ACHN (cell line): Measurements from ENCODE around the gene CDH13.

ENCODE experiments used
- DNase-seq: peaks from one replicate; pipeline ENCODE4 v3.0.0-alpha.2; 2015
- in situ Hi-C: cut with HindIII; loops from 2 replicates; pipeline ENCODE4 v1.10.0; 2017; ENCODE audit warnings: low sequenced_read_pairs, low pct_ligation_motif_present, low pct_unique_long_range_greater_than_20kb

CDH13 gene

GRCh38 chr16:82987767-82988166 is 361.0 kb downstream of the CDH13 start:
- no peak for DNase-seq
- in situ Hi-C loops, result no loop called here

DNA sequence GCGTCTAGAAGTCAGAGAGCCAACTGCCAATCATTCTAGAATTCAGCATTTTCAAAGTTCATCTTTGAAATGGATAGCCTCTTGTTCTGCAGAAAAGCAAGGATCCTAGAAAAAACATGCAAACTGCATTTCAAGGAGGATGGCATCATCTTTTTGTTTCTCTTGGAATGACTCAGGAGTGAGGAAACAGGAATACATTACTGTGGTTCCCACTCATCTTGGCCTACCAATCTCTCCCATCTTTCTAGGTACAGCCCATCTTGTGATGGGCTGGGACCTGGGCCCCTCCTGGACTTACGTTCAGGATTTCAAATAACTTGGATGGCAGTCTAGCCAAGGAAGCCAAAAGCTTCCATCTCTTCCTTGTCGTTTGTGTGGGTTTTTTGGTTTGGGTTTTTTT is 363.4 kb downstream of the CDH13 start:
- in situ Hi-C loops, result no loop called here
- DNase-seq, result no peak

DNA sequence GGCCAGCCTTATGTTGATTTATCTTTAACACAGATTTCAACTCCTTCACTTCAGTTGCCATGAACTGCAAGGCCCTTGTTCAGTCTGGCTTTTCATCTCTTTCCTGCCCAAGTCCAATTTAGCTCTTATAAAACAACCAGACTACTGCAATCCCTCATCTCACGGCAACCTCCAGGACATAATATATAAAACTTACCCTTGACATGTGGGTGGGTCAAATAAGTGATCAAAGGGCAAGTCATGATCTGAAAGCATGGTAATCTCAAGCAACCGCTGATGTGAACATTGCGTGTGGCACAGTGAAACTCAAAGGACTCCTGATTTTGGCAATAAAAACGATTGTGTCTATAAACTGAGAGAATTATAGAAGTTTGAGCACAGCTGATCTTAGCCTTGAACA is 364.6 kb downstream of the CDH13 start:
- DNase-seq, result no peak

DNA sequence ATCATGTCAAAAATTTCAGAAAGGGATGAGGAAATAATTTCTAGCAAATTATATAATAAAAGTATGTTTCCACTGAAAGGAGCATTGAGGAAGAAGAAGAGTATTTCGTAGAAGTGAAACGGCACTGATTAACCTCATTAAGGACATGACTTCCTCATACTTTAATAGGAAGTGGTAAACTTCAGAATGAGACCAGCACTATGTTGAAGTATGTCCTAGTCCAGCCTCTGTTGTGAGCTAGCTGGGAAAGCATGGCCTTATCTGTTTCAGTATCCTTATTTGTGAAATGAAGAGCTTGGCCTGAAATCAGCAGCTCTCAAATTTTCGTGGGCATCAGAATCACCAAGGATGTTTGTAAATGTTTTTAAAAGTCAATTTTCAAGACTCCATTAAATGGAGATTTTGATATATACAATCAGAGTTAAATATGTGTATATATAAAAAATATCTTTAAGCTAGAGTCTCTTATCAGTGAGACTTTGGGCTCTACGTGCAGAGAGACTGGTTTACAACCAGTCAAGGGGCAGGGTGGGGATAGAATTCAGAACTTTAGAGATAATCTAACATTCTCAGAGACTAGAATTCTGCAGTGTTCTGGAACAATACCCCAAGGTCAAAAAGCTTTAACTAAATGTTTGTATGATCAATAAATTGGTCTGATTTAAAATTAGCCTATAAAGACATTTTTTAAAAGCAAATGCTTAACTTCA is 365.4 kb downstream of the CDH13 start:
- no peak for DNase-seq
- in situ Hi-C loops, result no loop called here

More for the DNA sequence above, 364.6 kb downstream of the CDH13 start:
- in situ Hi-C loops, result no loop called here

DNA sequence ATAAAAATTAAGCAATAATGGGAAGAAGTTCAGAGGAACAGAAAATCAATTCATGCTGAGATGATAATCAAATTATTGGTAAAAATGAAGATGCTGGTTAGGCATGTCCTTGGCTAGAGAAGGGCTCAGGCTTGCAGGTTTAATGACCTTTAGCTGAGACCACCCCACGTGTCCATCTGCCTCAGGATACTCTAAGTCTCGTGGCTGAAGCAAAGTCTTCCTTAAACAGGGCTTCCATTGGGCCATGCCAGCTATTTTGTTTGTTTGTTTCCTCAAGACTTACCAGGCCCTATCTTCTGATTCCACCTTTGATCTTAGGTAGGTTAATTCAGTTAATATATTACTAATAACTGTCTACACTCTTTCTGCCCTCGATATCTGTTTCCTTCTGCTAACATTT is 366.0 kb downstream of the CDH13 start:
- DNase-seq, result no peak
- in situ Hi-C loops, result no loop called here

- DNase-seq, result no peak
- in situ Hi-C loops, result no loop called here
These were observed 366.6 kb downstream of the CDH13 start for GRCh38 chr16:82993415-82993814.

DNA sequence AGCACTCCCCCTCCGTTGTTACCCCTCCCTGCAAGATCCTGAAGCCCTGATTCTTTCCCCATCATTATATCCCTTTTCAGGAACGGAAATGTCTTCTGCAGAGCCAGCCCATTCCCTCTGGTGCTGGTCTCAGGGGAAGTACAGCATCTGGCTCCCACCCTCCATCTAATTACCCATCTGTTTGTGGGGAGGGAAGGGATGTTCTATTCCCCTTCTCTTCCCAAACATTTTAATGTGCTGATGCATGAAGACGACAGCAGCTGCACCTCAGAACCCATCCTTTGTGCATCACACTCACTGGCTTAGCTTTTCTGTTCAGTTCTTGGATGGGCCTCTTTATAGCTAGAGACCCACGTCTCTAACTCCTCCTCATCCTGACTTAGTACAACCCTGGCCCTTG is 367.2 kb downstream of the CDH13 start:
- DNase-seq, result no peak
- in situ Hi-C loops, result no loop called here

- in situ Hi-C loops, result no loop called here
- DNase-seq, result peak; percentile 29
These were observed 368.6 kb downstream of the CDH13 start for GRCh38 chr16:82995286-82995923.

DNA sequence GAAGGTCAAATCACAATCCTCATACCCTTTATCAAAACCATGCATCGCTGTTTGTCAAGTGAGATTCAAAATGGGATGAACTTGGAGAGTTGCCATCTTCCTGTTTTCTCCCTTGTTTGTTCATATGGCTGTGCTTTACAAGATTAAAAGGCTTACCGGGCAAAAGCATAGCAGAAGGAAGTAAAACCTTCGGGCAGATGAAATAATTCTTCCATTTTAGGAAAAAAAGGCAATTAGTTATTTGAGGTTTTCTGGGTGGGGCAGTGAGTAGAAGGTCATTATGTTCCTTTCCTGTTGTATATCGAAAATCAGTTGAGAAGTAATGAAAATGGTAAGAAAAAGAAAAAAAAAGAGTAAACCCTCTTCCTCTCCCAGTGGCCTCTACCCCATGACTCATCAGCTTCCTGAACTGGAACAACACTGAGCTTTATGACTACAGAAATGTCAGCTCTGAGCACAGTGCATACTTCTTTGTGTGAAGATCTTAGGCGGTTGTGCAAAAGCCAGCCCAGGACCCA is 369.2 kb downstream of the CDH13 start:
- peak; percentile 84 for DNase-seq
- in situ Hi-C loops, result no loop called here

DNA sequence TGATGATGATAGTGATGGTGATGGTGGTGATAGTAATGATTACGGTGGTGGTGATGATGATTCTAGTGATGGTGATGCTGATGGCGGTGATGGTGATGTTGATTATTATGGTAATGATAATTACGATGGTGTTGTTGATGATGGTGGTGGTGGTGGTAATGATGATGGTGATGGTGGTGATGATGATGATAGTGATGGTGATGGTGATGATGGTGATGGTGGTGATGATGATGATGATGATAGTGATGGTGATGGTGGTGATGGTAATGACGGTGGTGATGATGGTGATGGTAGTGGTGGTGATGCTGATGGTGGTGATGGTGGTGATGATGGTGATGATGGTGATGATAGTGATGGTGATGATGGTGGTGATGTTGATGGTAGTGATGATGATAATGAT is 370.0 kb downstream of the CDH13 start:
- in situ Hi-C loops, result no loop called here
- DNase-seq, result no peak

- in situ Hi-C loops, result no loop called here
- no peak for DNase-seq
These were observed 372.9 kb downstream of the CDH13 start for GRCh38 chr16:82999711-83000110.

DNA sequence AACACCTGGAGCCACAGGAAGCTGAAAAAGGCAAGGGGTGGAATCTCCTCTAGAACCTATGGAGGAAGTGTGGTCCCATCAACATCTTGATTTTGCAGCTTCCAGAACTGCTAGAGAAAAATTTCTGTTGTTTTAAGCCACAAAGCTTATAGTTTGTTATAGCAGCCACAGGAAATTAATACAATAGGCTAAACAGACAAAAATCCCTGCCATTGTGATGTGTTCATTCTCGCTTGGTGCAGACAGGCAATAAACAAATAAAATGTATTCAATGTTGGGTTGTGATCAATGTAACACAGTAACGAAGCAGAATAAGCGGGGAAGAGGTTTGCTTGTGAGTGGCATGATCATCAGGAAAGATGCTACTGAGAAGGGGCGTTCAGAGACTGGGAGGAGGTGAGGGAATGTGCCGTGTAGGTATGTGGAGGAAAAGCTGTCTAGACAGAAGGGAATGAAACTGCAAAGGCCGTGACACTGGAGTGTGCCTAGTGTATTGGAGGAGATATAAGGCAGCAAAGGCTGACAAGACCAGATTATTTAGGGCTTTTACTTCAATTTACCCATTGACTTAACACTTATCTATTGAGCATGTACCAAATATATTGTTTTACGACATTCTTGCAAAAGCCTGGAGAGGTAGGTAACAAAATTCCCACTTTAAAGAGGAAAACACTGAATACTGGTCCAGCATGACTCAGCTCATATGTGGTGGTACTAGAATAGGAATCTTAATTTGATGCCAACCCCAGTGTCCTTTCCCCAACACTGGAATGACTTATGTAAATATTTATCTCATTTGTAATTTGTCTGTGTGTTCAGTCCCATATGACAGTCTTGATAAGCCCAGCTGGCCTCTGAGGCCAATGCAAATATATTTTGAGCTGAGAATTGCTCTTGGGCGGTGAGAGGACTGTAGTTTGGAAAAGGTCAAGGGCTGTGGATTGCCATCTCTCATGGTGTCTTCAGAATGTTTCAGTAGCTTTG is 375.9 kb downstream of the CDH13 start:
- in situ Hi-C loops, result no loop called here
- no peak for DNase-seq

- no peak for DNase-seq
- in situ Hi-C loops, result no loop called here
These were observed 378.3 kb downstream of the CDH13 start for GRCh38 chr16:83004868-83005652.

DNA sequence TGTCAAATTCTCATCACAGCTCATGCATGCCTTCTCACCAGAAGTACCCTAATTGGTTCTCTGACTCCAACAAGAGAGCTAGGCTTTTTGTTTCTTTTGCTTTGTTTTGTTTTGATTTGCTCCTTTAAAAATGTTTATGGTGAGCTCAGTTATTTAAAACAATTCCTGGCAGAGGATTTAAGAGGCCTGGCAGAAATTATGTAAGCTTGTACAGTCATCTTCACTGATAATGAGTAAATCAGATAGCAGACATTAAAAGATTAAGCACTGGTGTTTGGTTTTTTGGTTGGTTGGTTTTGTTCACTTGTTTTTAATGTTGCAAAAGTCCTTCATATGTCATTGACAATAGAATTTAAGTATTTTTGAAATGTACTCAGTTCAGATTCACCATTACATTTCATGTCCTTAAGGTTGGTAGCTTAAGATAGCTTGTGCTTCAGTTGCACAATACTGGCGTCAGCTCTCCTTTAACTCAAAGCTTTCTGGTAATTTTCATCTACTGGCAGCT is 378.9 kb downstream of the CDH13 start:
- in situ Hi-C loops, result no loop called here
- DNase-seq, result no peak

- in situ Hi-C loops, result no loop called here
These were observed 384.3 kb downstream of the CDH13 start for GRCh38 chr16:83010776-83011720.

DNA sequence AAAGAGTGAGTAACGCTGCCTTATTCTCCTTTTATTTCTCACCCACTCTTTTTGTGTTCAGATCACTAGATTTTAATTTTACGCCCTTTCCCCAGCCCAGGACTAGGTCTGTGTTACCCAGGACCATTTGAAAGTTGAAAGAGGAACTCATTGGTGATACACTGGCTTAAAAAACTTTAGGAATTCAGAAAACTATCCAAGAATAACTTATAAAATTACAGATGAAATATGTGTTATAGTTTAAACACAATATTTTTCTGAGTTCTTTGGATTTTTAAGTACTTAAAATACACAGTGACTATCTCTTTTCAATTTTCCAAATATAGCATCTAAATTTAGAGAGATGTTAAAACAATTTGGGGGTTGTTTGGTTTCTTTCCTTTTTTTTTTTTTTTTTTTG is 385.2 kb downstream of the CDH13 start:
- in situ Hi-C loops, result no loop called here
- DNase-seq, result no peak

More at GRCh38 chr16:83010776-83011720, 384.3 kb downstream of the CDH13 start:
- DNase-seq, result no peak

GRCh38 chr16:83013071-83013470 is 386.3 kb downstream of the CDH13 start:
- DNase-seq, result no peak
- in situ Hi-C loops, result no loop called here
